PC-3 (cell line): ENCODE measurements around the gene WDR46. TPM values are rescaled to one million over a fixed set of nuclear protein-coding genes. Genes with fewer than 3 reads are reported as not detected.

Experiments used
- ATAC-seq: fragments of 200-7000 bp; cut with Tn5 transposase; 2 replicates; pipeline ENCODE4 v1.9.1; 2020; ENCODE audit warnings: mild to moderate bottlenecking, moderate library complexity
- BruUV-seq: library from RNA; stranded (reverse); fragments of 400-500 nt; replicated peaks from 2 replicates; lab custom pipeline; 2021; lab: Mats Ljungman, UMichigan
- CTCF ChIA-PET: fragments of 300-600 bp; sonication (Branson Sonifier 250); formaldehyde crosslinking; loops from one replicate; lab custom pipeline; 2022; ENCODE audit warnings: antibody characterized with exemption; lab: Charles Lee
- POLR2A ChIA-PET: fragments of 300-600 bp; sonication (Branson Sonifier 250); formaldehyde crosslinking; loops from one replicate; lab custom pipeline; 2022; ENCODE audit warnings: antibody characterized with exemption; ENCODE audit not compliant: unreplicated experiment; lab: Charles Lee
- DNase-seq: peaks from one replicate; pipeline ENCODE4 v3.0.0-alpha.2; 2015
- H2AFZ ChIP-seq: fragments of 300-600 bp; sonication (generic); 2 replicates; pipeline ENCODE4 v1.6.0; 2016; ENCODE audit warnings: antibody characterized with exemption, low read length
- H3F3A ChIP-seq: fragments of 300-600 bp; sonication (generic); one replicate; pipeline ENCODE4 v1.6.0; 2017; ENCODE audit warnings: antibody characterized with exemption, low read length, control low read depth, mild to moderate bottlenecking; ENCODE audit not compliant: unreplicated experiment
- H3K27ac ChIP-seq: fragments of 300-600 bp; sonication (generic); 2 replicates; pipeline ENCODE4 v1.5.1; 2016; ENCODE audit warnings: mild to moderate bottlenecking, low read length
- H3K27me3 ChIP-seq: fragments of 300-600 bp; sonication (generic); 2 replicates; pipeline ENCODE4 v1.6.1; 2016; ENCODE audit warnings: low read length, mixed read lengths
- H3K36me3 ChIP-seq: fragments of 300-600 bp; sonication (generic); 2 replicates; pipeline ENCODE4 v1.6.1; 2016; ENCODE audit warnings: low read depth, mixed run types, low read length, mixed read lengths
- H3K4me1 ChIP-seq: fragments of 300-600 bp; sonication (generic); 2 replicates; pipeline ENCODE4 v1.5.1; 2016; ENCODE audit warnings: low read length; ENCODE audit not compliant: insufficient read depth
- H3K4me2 ChIP-seq: fragments of 300-600 bp; sonication (generic); 2 replicates; pipeline ENCODE4 v1.6.0; 2016; ENCODE audit warnings: low read length
- H3K4me3 ChIP-seq: fragments of 300-600 bp; sonication (generic); 2 replicates; pipeline ENCODE4 v1.5.1; 2016; ENCODE audit warnings: mild to moderate bottlenecking, low read length, mixed read lengths
- H3K79me2 ChIP-seq: fragments of 300-600 bp; sonication (generic); 2 replicates; pipeline ENCODE4 v1.6.1; 2017; ENCODE audit warnings: low read length, mixed read lengths
- H3K9ac ChIP-seq: fragments of 300-600 bp; sonication (generic); 2 replicates; pipeline ENCODE4 v1.6.0; 2016; ENCODE audit warnings: mild to moderate bottlenecking, low read length
- H3K9me2 ChIP-seq: fragments of 300-600 bp; sonication (generic); replicated peaks from 2 replicates; pipeline ENCODE4 v1.6.1; 2016; ENCODE audit warnings: mixed run types, low read length, mixed read lengths
- H3K9me3 ChIP-seq: fragments of 300-600 bp; sonication (generic); 2 replicates; pipeline ENCODE4 v1.6.1; 2016; ENCODE audit warnings: low read length, mixed read lengths
- H4K20me1 ChIP-seq: fragments of 300-600 bp; sonication (generic); 2 replicates; pipeline ENCODE4 v1.6.1; 2016; ENCODE audit warnings: low read length, mixed read lengths
- CTCF ChIP-seq: fragments of 300-600 bp; sonication (generic); conservative IDR thresholded peaks from 2 replicates; pipeline ENCODE4 v1.5.1; 2017; ENCODE audit warnings: antibody characterized with exemption, low read depth, mild to moderate bottlenecking, low read length
- EZH2 ChIP-seq: fragments of 300-600 bp; sonication (generic); IDR thresholded peaks from one replicate; pipeline ENCODE4 v1.6.1; 2017; ENCODE audit warnings: antibody characterized with exemption, mild to moderate bottlenecking, low read length; ENCODE audit not compliant: unreplicated experiment
- EZH2phosphoT487 ChIP-seq: fragments of 300-600 bp; sonication (generic); IDR thresholded peaks from 2 replicates; pipeline ENCODE4 v1.6.1; 2018; ENCODE audit warnings: mild to moderate bottlenecking, antibody characterized with exemption, low read length, borderline replicate concordance
- intact Hi-C: fragments of 100-400 bp; cut with micrococcal nuclease; formaldehyde crosslinking; loops from 2 replicates; pipeline ENCODE4 v1.9.0; 2023
- total RNA-seq: library from RNA; depleted of rRNA; stranded (reverse); fragments of >200 nt; gene quantifications from 2 replicates; pipeline ENCODE4 v1.2.3, GENCODE V29; 2014

Gene WDR46
- total RNA-seq, 1 experiment from 2014 or later, result 104 TPM

GRCh38 chr6:33248932-33249731, 39.9 kb downstream of the WDR46 start:
- peak overlapping the region; percentile 69 for H3K9ac ChIP-seq
- H3K9me2 ChIP-seq, result no peaks in the 10 kb centered on the region
- no TSS peak for BruUV-seq
- TF ChIP-seq EZH2 (no peak), CTCF (0 out of 2 replicates have a peak, but pooled peaks have one; percentile 15), EZH2phosphoT487 (no peak)
- DNase-seq (peak; percentile 98), ATAC-seq (peak; percentile 83)
- peaks cover 30% of the 10 kb centered on the region for H3K4me1 ChIP-seq
- ChIA-PET CTCF (interaction anchor here (0.6 to 2.0 kb wide), 5 partner anchors 11 to 124 kb away, joined by 3 to 8 read pairs (median 5); no protein-coding TSS in a partner anchor), POLR2A (interaction anchor here (0.5 to 0.6 kb wide), 6 partner anchors 12 to 1119 kb away, joined by 3 to 7 read pairs (median 4); partner anchors contain the start of genes FKBPL and HSD17B8)
- H3K36me3 ChIP-seq, result no peaks in the 10 kb centered on the region
- H3K9me3 ChIP-seq, result no peaks in the 10 kb centered on the region
- no peaks in the 10 kb centered on the region for H3K79me2 ChIP-seq
- no peaks in the 10 kb centered on the region for H4K20me1 ChIP-seq
- peak overlapping the region; percentile 89 for H3K4me2 ChIP-seq
- H3K27ac ChIP-seq, result peak overlapping the region; percentile 72
- peak overlapping the region; percentile 81 for H2AFZ ChIP-seq
- intact Hi-C loops, result loop anchor here (1.0 to 2.0 kb wide), 5 partner anchors 42 to 235 kb away; no protein-coding TSS in a partner anchor
- H3K27me3 ChIP-seq, result no peaks in the 10 kb centered on the region
- peaks cover 7% of the 10 kb centered on the region for H3F3A ChIP-seq
- peak overlapping the region; percentile 70 for H3K4me3 ChIP-seq

GRCh38 chr6:33248643-33248931, 40.5 kb downstream of the WDR46 start:
- H3K9me2 ChIP-seq, result no peaks in the 10 kb centered on the region
- H3K4me3 ChIP-seq, result peak overlapping the region; percentile 70
- H3K4me1 ChIP-seq, result peaks cover 30% of the 10 kb centered on the region
- H3K9me3 ChIP-seq, result no peaks in the 10 kb centered on the region
- no peaks in the 10 kb centered on the region for H3K36me3 ChIP-seq
- BruUV-seq, result TSS peak; percentile 89
- peak overlapping the region; percentile 29 for H3K27ac ChIP-seq
- no peaks in the 10 kb centered on the region for H3K27me3 ChIP-seq
- peaks cover 7% of the 10 kb centered on the region for H3F3A ChIP-seq
- H3K9ac ChIP-seq, result peak overlapping the region; percentile 38
- H4K20me1 ChIP-seq, result no peaks in the 10 kb centered on the region
- H3K79me2 ChIP-seq, result no peaks in the 10 kb centered on the region
- ChIA-PET CTCF (interaction anchor here (0.8 to 1.3 kb wide), 3 partner anchors 49 to 51 kb away, joined by 5 to 7 read pairs (median 5); no protein-coding TSS in a partner anchor), POLR2A (interaction anchor here (0.6 to 0.8 kb wide), 3 partner anchors 12 to 44 kb away, joined by 4 to 7 read pairs (median 6); partner anchors contain the start of genes B3GALT4 and HSD17B8)
- peak overlapping the region; percentile 89 for H3K4me2 ChIP-seq
- peak overlapping the region; percentile 70 for H2AFZ ChIP-seq
- peak; percentile 19 for ATAC-seq
- TF ChIP-seq CTCF, result no peak
- no peak for TF ChIP-seq EZH2
- TF ChIP-seq EZH2phosphoT487, result no peak
- intact Hi-C loops, result loop anchor here (1.0 to 2.0 kb wide), 4 partner anchors 42 to 234 kb away; no protein-coding TSS in a partner anchor
- DNase-seq, result peak; percentile 40
